Measurements from ENCODE around the gene NUP54.

NUP54 gene

DNA sequence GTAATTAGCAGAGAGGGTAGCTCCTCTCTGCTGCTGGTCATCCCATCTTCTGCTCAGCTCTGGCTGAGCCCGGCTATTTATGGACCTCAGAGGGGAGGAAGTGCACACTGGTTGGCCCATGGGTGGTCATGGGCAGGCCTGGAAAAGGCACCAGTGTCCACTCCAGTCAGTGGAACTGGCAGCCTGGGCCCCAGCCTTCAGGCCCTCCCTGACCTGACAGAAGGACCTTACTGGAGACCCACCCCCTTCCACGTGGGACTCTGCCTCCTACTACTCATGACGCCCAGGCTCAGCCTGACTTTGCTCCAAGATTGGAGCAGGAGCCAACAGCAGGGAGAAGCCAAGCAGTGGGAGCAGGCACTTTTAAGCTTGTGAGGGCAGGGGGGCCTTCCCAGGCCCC lies 81.7 kb downstream of the NUP54 start:
- no peak for DNase-seq
